D721Med (cell line): ENCODE results near the gene CMIP.

Experiments used
- DNase-seq: peaks from one replicate; pipeline ENCODE4 v3.0.0; 2011; ENCODE audit warnings: low spot score; ENCODE audit not compliant: insufficient read length
- FAIRE-seq: peaks from 2 replicates; lab custom pipeline; 2011; peaks lifted over from hg19 to GRCh38; lab: Jason Lieb, UNC
- TF ChIP-seq, protein P1 (sequence below): IDR thresholded peaks from 2 replicates; pipeline ENCODE4 v1.5.1; 2012; ENCODE audit warnings: mild to moderate bottlenecking, control low read depth; ENCODE audit not compliant: insufficient read depth; ENCODE audit errors: missing control alignments

Gene CMIP

GRCh38 chr16:81528256-81528655 lies 83.6 kb downstream of the CMIP start:
- FAIRE-seq (no peak), DNase-seq (no peak)
- TF ChIP-seq, protein P1, sequence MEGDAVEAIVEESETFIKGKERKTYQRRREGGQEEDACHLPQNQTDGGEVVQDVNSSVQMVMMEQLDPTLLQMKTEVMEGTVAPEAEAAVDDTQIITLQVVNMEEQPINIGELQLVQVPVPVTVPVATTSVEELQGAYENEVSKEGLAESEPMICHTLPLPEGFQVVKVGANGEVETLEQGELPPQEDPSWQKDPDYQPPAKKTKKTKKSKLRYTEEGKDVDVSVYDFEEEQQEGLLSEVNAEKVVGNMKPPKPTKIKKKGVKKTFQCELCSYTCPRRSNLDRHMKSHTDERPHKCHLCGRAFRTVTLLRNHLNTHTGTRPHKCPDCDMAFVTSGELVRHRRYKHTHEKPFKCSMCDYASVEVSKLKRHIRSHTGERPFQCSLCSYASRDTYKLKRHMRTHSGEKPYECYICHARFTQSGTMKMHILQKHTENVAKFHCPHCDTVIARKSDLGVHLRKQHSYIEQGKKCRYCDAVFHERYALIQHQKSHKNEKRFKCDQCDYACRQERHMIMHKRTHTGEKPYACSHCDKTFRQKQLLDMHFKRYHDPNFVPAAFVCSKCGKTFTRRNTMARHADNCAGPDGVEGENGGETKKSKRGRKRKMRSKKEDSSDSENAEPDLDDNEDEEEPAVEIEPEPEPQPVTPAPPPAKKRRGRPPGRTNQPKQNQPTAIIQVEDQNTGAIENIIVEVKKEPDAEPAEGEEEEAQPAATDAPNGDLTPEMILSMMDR, result no peak

DNA sequence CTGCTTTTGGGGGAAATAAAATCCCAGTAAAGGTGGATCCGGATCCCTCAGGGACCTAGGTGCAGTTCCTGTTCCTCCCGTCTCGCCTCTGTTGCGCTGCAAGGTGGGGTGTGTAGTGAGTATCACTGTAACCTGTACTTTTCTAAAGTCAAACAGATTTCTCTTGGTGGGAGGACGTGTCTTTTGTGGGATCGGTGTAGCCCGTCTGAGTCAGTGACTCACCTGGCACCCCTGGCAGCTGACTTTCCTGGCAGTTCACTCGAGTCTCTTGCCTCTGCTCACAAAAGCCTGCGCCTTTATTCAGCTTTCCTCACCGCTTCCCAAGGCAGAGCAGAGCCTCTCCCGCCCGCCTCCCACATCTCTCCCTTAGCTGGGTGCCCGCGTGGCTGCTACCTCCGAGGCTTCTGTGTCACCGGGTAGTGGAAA lies 85.7 kb downstream of the CMIP start:
- TF ChIP-seq, protein P1, result no peak
- no peak for FAIRE-seq
- DNase-seq, result no peak

DNA sequence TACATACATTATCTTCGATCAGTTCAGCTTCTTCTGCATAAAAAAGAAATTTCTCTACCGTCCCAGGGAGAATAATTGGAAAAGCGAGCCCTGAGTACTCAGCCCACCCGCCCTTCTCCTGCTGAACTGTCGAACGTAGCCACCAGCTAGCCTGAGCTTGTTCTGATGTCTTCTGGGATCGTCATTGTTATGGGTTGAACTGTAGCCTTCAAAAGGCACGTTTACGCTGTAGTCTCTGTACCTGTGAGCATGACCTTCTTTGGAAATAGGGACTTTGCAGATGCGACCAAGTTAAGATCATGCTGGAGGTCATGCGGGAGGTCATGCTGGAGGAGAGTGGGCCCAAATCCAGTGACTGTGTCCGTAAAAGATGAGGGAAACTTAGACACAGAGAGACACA lies 86.2 kb downstream of the CMIP start:
- FAIRE-seq, result no peak
- TF ChIP-seq, protein P1, result no peak
- DNase-seq, result no peak

DNA sequence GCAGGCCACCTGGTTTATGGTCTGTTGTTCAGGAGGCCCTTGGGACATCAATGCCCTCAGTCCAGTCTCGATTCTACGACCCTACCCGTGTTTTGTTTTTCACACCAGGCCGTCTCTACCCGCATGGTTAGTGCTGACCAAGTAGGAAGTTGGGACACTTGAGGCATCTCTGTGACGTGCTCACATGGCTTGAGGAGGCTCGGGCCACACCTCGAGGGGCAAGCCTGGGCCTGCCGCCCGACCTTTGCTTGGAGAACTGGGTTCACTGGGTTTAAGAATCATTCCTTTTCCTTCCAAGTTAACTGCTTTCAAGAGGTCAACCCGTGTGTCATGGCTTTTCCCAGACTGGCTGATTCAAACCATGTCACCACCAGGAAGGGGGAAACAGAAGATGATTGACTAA lies 86.8 kb downstream of the CMIP start:
- FAIRE-seq, result no peak
- DNase-seq, result no peak
- TF ChIP-seq, protein P1, result no peak

- FAIRE-seq (no peak), DNase-seq (no peak)
- TF ChIP-seq, protein P1, result no peak
Measured at GRCh38 chr16:81532491-81533174, 88.0 kb downstream of the CMIP start.

- FAIRE-seq, result no peak
- TF ChIP-seq, protein P1, result no peak
- no peak for DNase-seq
Measured at GRCh38 chr16:81533175-81533507, 88.5 kb downstream of the CMIP start.

DNA sequence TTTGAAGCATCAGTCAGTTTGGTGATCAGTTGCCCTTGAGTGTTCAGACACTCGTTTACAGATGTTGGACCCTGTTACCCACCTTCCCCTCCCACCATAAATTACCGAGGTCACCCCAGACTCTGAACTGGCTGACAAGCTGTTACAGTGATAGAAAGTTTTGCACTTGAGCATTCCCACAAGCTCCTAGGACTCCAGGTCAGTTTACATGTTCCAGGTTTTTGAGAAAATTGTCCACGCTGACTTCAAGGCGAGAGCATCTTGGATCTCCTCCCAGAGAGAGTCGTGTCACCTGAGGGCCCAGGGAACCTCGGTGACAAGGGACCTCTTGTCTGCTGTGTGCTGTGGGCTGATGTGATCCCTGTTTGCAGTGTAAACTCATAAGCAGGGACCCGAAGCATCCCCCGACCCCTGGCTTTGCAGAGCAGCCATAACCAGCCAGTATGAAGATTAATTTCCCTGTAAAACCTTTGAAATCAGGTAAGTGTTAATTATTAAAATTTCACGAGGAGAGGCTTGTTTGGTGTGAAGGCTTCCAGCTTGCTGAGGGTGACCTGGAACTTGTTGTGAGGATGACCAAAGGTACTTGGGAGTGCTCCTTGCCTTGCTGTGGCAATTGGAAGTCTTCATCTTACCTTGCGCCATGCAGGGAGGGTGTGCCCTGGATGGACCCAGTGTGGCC lies 91.2 kb downstream of the CMIP start:
- DNase-seq (no peak), FAIRE-seq (no peak)
- TF ChIP-seq, protein P1, result no peak
